Neural cell (in vitro differentiated cells): ENCODE measurements around the gene MED13L. TPM values are rescaled to one million over a fixed set of nuclear protein-coding genes. Genes with fewer than 3 reads are reported as not detected.

Source experiments
- H2AFZ ChIP-seq: fragments of 200-600, 300-800 bp; sonication (generic), shearing (Covaris generic); 2 replicates; pipeline ENCODE4 v1.6.0; 2014; ENCODE audit warnings: low read depth, mild to moderate bottlenecking, antibody characterized with exemption, low read length, moderate library complexity
- H3F3A ChIP-seq: fragments of 200-600 bp; shearing (Covaris generic); 2 replicates; pipeline ENCODE4 v1.6.1; 2016; ENCODE audit warnings: mild to moderate bottlenecking, moderate library complexity, mixed read lengths, antibody characterized with exemption, low read length; ENCODE audit not compliant: insufficient read depth, poor library complexity, severe bottlenecking
- H3K27ac ChIP-seq: fragments of 200-600, 300-800 bp; sonication (generic), shearing (Covaris generic); 2 replicates; pipeline ENCODE4 v1.5.1; 2014; ENCODE audit warnings: mild to moderate bottlenecking, low read length, moderate library complexity
- H3K27me3 ChIP-seq: fragments of 300-800, 200-600 bp; sonication (generic), shearing (Covaris generic); 2 replicates; pipeline ENCODE4 v1.6.0; 2014; ENCODE audit warnings: mild to moderate bottlenecking, low read depth, low read length, moderate library complexity; ENCODE audit not compliant: insufficient read depth
- H3K36me3 ChIP-seq: fragments of 300-800, 200-600 bp; sonication (generic), shearing (Covaris generic); 2 replicates; pipeline ENCODE4 v1.5.1; 2014; ENCODE audit warnings: mild to moderate bottlenecking, antibody characterized with exemption, low read length, moderate library complexity; ENCODE audit not compliant: insufficient read depth
- H3K4me2 ChIP-seq: fragments of 300-800, 200-600 bp; sonication (generic), shearing (Covaris generic); 2 replicates; pipeline ENCODE4 v1.6.0; 2014; ENCODE audit warnings: mild to moderate bottlenecking, low read length
- H3K4me3 ChIP-seq: fragments of 300-800, 200-600 bp; sonication (generic), shearing (Covaris generic); 2 replicates; pipeline ENCODE4 v1.5.1; 2014; ENCODE audit warnings: mild to moderate bottlenecking, low read length, moderate library complexity
- H3K79me2 ChIP-seq: fragments of 200-600 bp; shearing (Covaris generic); replicated peaks from 2 replicates; pipeline ENCODE4 v1.6.0; 2014; ENCODE audit warnings: mild to moderate bottlenecking, low read length, moderate library complexity; ENCODE audit not compliant: insufficient read depth
- H3K9ac ChIP-seq: fragments of 300-800, 200-600 bp; sonication (generic), shearing (Covaris generic); 2 replicates; pipeline ENCODE4 v1.6.1; 2016; ENCODE audit warnings: mild to moderate bottlenecking, low read length, mixed read lengths
- H3K9me2 ChIP-seq: fragments of 200-600 bp; shearing (Covaris generic); 2 replicates; pipeline ENCODE4 v1.6.1; 2016; ENCODE audit warnings: mild to moderate bottlenecking, low read length, mixed read lengths; ENCODE audit not compliant: insufficient read depth
- H3K9me3 ChIP-seq: fragments of 200-600, 300-800 bp; sonication (generic), shearing (Covaris generic); 2 replicates; pipeline ENCODE4 v1.6.1; 2016; ENCODE audit warnings: mild to moderate bottlenecking, mixed run types, low read length, moderate library complexity, mixed read lengths
- H4K20me1 ChIP-seq: fragments of 200-600 bp; shearing (Covaris generic); 2 replicates; pipeline ENCODE4 v1.6.1; 2016; ENCODE audit warnings: mild to moderate bottlenecking, mixed run types; ENCODE audit not compliant: insufficient read depth
- EP300 ChIP-seq: fragments of 450-650 bp; conservative IDR thresholded peaks from 2 replicates; pipeline ENCODE4 v1.6.1; 2014; ENCODE audit warnings: antibody characterized with exemption, mild to moderate bottlenecking, moderate library complexity; ENCODE audit not compliant: poor library complexity, severe bottlenecking
- EZH2 ChIP-seq: fragments of 200-600, 300-800 bp; shearing (Covaris generic), sonication (generic); IDR thresholded peaks from 2 replicates; pipeline ENCODE4 v1.6.1; 2014; ENCODE audit warnings: antibody characterized with exemption, low read length, borderline replicate concordance, mild to moderate bottlenecking; ENCODE audit not compliant: insufficient read depth, poor library complexity, severe bottlenecking
- MXI1 ChIP-seq: fragments of 450-650 bp; conservative IDR thresholded peaks from 2 replicates; pipeline ENCODE4 v1.6.1; 2014; ENCODE audit warnings: antibody characterized with exemption, mild to moderate bottlenecking; ENCODE audit not compliant: poor library complexity, severe bottlenecking
- POLR2AphosphoS5 ChIP-seq: IDR thresholded peaks from 2 replicates; pipeline ENCODE4 v1.6.1; 2012
- RAD21 ChIP-seq: fragments of 450-650 bp; conservative IDR thresholded peaks from 2 replicates; pipeline ENCODE4 v1.6.1; 2014; ENCODE audit warnings: antibody characterized with exemption, mild to moderate bottlenecking, moderate library complexity
- SMC3 ChIP-seq: fragments of 450-650 bp; conservative IDR thresholded peaks from 2 replicates; pipeline ENCODE4 v1.6.1; 2014; ENCODE audit warnings: antibody characterized with exemption, mild to moderate bottlenecking, moderate library complexity; ENCODE audit not compliant: poor library complexity
- TAF1 ChIP-seq: IDR thresholded peaks from 2 replicates; pipeline ENCODE4 v1.6.1; 2012; ENCODE audit warnings: low read depth
- polyA plus RNA-seq: library from polyadenylated mRNA; depleted of rRNA; stranded (reverse); fragments of >200 nt; gene quantifications from 2 replicates; pipeline ENCODE4 v1.2.3, GENCODE V29; 2014
- TF ChIP-seq, protein P1 (sequence below): IDR thresholded peaks from 2 replicates; pipeline ENCODE4 v1.6.1; 2012; ENCODE audit warnings: borderline replicate concordance
- TF ChIP-seq, protein P2 (sequence below): fragments of 450-650 bp; IDR thresholded peaks from 2 replicates; pipeline ENCODE4 v1.5.1; 2014; ENCODE audit warnings: antibody characterized with exemption, mild to moderate bottlenecking, moderate library complexity; ENCODE audit not compliant: poor library complexity, severe bottlenecking

The MED13L gene
- polyA plus RNA-seq, 1 donor from 2014 or later, result 38.9 TPM

DNA sequence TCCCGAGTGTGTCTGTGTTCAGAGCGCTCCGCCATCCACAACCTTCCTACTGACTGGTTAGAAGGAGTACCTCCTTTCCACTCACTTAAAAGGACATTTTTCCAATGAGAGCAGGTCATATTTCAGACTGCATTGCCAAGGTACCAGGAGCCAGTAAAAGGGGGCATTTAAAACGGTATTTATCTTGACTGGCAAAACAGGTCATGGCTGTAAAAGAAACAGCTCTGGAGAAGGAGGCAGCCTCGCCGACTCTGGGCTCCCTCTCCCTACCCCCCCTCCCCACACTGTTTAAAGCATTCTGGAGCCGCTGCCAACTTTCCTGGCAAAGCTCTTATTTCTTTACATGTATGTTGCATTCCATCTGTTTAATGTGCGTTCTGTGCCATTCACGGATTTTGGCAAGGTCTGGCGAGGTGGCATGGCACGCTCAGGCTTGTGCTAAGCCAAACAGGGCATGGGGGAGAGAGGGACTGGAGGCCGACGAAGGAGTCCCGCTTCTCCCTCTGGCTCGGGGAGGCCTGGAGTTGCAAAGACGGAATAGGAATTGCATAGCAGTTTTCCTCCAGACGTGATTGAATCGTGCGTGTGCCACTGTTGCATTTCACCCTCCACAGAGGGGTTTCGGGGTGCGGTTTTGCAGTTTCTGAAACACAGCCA, 41.2 kb upstream of the MED13L start:
- Histone ChIP-seq H3K9me2 (no peaks in the 10 kb centered on the region), H3K4me2 (no peak overlapping the region), H3K4me3 (no peak overlapping the region), H3K27me3 (no peaks in the 10 kb centered on the region), H3K9me3 (no peaks in the 10 kb centered on the region), H3K27ac (no peak overlapping the region), H4K20me1 (no peaks in the 10 kb centered on the region), H3K9ac (no peak overlapping the region), H2AFZ (no peak overlapping the region), H3F3A (no peaks in the 10 kb centered on the region), H3K79me2 (no peaks in the 10 kb centered on the region), H3K36me3 (no peaks in the 10 kb centered on the region)
- TF ChIP-seq SMC3, result no peak
- TF ChIP-seq MXI1, result no peak
- TF ChIP-seq, protein P1, sequence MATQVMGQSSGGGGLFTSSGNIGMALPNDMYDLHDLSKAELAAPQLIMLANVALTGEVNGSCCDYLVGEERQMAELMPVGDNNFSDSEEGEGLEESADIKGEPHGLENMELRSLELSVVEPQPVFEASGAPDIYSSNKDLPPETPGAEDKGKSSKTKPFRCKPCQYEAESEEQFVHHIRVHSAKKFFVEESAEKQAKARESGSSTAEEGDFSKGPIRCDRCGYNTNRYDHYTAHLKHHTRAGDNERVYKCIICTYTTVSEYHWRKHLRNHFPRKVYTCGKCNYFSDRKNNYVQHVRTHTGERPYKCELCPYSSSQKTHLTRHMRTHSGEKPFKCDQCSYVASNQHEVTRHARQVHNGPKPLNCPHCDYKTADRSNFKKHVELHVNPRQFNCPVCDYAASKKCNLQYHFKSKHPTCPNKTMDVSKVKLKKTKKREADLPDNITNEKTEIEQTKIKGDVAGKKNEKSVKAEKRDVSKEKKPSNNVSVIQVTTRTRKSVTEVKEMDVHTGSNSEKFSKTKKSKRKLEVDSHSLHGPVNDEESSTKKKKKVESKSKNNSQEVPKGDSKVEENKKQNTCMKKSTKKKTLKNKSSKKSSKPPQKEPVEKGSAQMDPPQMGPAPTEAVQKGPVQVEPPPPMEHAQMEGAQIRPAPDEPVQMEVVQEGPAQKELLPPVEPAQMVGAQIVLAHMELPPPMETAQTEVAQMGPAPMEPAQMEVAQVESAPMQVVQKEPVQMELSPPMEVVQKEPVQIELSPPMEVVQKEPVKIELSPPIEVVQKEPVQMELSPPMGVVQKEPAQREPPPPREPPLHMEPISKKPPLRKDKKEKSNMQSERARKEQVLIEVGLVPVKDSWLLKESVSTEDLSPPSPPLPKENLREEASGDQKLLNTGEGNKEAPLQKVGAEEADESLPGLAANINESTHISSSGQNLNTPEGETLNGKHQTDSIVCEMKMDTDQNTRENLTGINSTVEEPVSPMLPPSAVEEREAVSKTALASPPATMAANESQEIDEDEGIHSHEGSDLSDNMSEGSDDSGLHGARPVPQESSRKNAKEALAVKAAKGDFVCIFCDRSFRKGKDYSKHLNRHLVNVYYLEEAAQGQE, result no peak
- TF ChIP-seq POLR2AphosphoS5, result no peak
- TF ChIP-seq EP300, result no peak

DNA sequence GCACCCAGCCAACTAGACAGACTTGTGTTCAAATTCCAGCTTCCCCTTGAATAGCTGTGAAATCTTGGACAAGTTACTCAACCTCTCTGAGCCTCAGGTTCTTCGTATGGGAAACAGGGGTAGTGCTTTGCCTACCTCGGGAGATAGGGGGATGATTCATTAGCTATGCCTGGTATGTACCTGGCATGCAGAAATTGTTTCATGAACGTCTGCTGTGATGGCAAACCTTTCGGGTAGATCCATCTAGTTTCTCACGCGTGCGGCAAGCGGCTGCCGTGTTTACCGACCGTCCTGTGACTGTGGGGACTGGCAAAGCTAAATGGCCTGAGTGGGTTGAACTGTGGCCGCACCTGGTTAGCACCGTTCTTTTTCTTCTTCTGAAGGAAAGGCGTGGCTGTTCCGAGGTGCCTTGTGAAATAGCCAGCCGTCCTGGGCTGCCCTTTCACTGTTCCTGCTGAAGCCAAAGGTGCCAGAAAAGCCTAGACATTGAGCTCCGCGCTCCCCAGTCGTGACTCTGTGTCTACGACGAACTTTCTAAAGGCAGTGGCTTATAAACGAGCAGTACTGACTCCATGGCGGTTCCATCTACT, 40.6 kb upstream of the MED13L start:
- H4K20me1 ChIP-seq, result no peaks in the 10 kb centered on the region
- TF ChIP-seq POLR2AphosphoS5, result no peak
- TF ChIP-seq EP300, result no peak
- no peak for TF ChIP-seq RAD21
- H3K4me2 ChIP-seq, result no peak overlapping the region
- no peaks in the 10 kb centered on the region for H3K79me2 ChIP-seq
- no peak overlapping the region for H3K4me3 ChIP-seq
- no peak overlapping the region for H3K9ac ChIP-seq
- H3K9me2 ChIP-seq, result no peaks in the 10 kb centered on the region
- H3K27ac ChIP-seq, result no peak overlapping the region
- H3K9me3 ChIP-seq, result no peaks in the 10 kb centered on the region
- H3F3A ChIP-seq, result no peaks in the 10 kb centered on the region
- H3K36me3 ChIP-seq, result no peaks in the 10 kb centered on the region
- H3K27me3 ChIP-seq, result no peaks in the 10 kb centered on the region
- no peak overlapping the region for H2AFZ ChIP-seq

DNA sequence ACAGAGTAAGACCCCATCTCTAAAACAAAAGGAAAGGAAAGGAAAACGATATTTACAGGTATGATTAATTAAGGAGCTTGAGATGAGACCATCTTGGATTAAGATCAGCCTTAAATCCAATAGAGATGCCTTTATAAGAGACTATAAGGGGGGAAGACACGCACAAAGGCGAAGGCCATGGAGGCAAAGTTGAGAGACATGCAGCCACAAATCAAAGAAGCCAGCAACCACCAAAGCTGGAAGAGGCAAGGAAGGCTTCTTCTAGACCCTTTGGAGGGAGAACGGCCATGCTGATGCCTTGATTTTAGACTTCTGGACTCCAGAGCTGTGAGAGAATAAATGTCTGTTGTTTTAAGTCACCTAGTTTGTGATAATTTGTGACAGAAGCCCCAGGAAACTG, 39.6 kb upstream of the MED13L start:
- no peaks in the 10 kb centered on the region for H3K36me3 ChIP-seq
- H3K9me3 ChIP-seq, result no peaks in the 10 kb centered on the region
- no peak overlapping the region for H3K4me2 ChIP-seq
- no peak overlapping the region for H3K9ac ChIP-seq
- TF ChIP-seq TAF1, result no peak
- TF ChIP-seq RAD21, result no peak
- TF ChIP-seq EZH2, result no peak
- TF ChIP-seq POLR2AphosphoS5, result no peak
- TF ChIP-seq EP300, result no peak
- TF ChIP-seq, protein P1, result no peak
- no peak for TF ChIP-seq SMC3
- no peak for TF ChIP-seq MXI1
- TF ChIP-seq, protein P2, sequence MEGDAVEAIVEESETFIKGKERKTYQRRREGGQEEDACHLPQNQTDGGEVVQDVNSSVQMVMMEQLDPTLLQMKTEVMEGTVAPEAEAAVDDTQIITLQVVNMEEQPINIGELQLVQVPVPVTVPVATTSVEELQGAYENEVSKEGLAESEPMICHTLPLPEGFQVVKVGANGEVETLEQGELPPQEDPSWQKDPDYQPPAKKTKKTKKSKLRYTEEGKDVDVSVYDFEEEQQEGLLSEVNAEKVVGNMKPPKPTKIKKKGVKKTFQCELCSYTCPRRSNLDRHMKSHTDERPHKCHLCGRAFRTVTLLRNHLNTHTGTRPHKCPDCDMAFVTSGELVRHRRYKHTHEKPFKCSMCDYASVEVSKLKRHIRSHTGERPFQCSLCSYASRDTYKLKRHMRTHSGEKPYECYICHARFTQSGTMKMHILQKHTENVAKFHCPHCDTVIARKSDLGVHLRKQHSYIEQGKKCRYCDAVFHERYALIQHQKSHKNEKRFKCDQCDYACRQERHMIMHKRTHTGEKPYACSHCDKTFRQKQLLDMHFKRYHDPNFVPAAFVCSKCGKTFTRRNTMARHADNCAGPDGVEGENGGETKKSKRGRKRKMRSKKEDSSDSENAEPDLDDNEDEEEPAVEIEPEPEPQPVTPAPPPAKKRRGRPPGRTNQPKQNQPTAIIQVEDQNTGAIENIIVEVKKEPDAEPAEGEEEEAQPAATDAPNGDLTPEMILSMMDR, result no peak
- H3K79me2 ChIP-seq, result no peaks in the 10 kb centered on the region
- no peaks in the 10 kb centered on the region for H4K20me1 ChIP-seq
- no peak overlapping the region for H3K27ac ChIP-seq
- H2AFZ ChIP-seq, result no peak overlapping the region
- H3K9me2 ChIP-seq, result no peaks in the 10 kb centered on the region
- H3F3A ChIP-seq, result no peaks in the 10 kb centered on the region
- H3K4me3 ChIP-seq, result no peak overlapping the region
- no peaks in the 10 kb centered on the region for H3K27me3 ChIP-seq
